Tibial nerve (tissue), 4 donors: ENCODE results near the gene SETD7. TPM values are rescaled to one million over a fixed set of nuclear protein-coding genes. Genes with fewer than 3 reads are reported as not detected.

Source experiments
- DNase-seq, 2 donors: peaks; one replicate each; pipeline ENCODE4 v3.0.0-alpha.2; 2019; ENCODE audit warnings: low spot score in 2 of 2
- H3K27ac ChIP-seq, 4 donors: fragments of 200-600 bp; sonication (generic) in 3 of 4; one replicate each; pipeline ENCODE4 v1.5.1; 2017 to 2019; ENCODE audit warnings: mild to moderate bottlenecking in 1 of 4
- H3K27me3 ChIP-seq, 2 donors: fragments of 200-600 bp; sonication (generic) in 1 of 2; one replicate each; pipeline versions ENCODE4 v1.5.1 to v1.6.0; 2017 to 2019
- H3K36me3 ChIP-seq, 3 donors: fragments of 200-600 bp; sonication (generic); one replicate each; pipeline ENCODE4 v1.5.1; 2018 to 2019
- H3K4me1 ChIP-seq, 4 donors: fragments of 200-600 bp; sonication (generic) in 3 of 4; one replicate each; pipeline ENCODE4 v1.5.1; 2017 to 2019
- H3K4me3 ChIP-seq, 4 donors: fragments of 200-600 bp; sonication (generic) in 3 of 4; one replicate each; pipeline ENCODE4 v1.5.1; 2017 to 2019; ENCODE audit warnings: mild to moderate bottlenecking in 1 of 4, moderate library complexity in 1 of 4
- H3K9me3 ChIP-seq, 4 donors: fragments of 200-600 bp; sonication (generic) in 3 of 4; one replicate each; pipeline ENCODE4 v1.5.1; 2017 to 2019
- CTCF ChIP-seq, 5 experiments: fragments of 200-600 bp in 3 of 5; fragments of 450-650 bp in 2 of 5; sonication (generic) in 3 of 5; IDR thresholded peaks; one replicate each; pipeline ENCODE4 v1.5.1; 2016 to 2019; ENCODE audit warnings: antibody characterized with exemption in 5 of 5, mild to moderate bottlenecking in 3 of 5, moderate library complexity in 2 of 5
- EP300 ChIP-seq, 2 donors: sonication (generic); formaldehyde crosslinking; IDR thresholded peaks; one replicate each; pipeline ENCODE4 v1.6.1; 2017; ENCODE audit warnings: antibody characterized with exemption in 2 of 2, mild to moderate bottlenecking in 1 of 2
- POLR2A ChIP-seq, 2 donors: fragments of 450-650 bp; IDR thresholded peaks; one replicate each; pipeline ENCODE4 v1.6.1; 2017; ENCODE audit warnings: antibody characterized with exemption in 2 of 2, mild to moderate bottlenecking in 2 of 2, moderate library complexity in 2 of 2
- WGBS, 2 donors: methylation state at CpG; one replicate each; pipeline ENCODE4 v1.1.5; 2018; 5-methylcytosine and 5-hydroxymethylcytosine counted together
- total RNA-seq, 4 donors: library from RNA; depleted of rRNA; stranded (reverse); fragments of >200 nt; gene quantifications; one replicate each; pipeline ENCODE4 v1.1.0, GENCODE V29; 2016

Gene SETD7
- total RNA-seq, 4 donors from 2014 or later, result 49.2 to 81.4 (median 65.7) TPM

- Histone ChIP-seq H3K4me3 (no peak overlapping the region), H3K4me1 (peaks cover 0 to 15% (median 5%) of the 10 kb centered on the region in 4 donors), H3K36me3 (peaks cover 0 to 35% (median 0%) of the 10 kb centered on the region in 3 donors), H3K9me3 (no peaks in the 10 kb centered on the region), H3K27ac (no peak overlapping the region), H3K27me3 (no peaks in the 10 kb centered on the region)
- DNase-seq, result no peak
- TF ChIP-seq EP300 (IDR thresholded peaks at IDR 0.05) (no peak), POLR2A (IDR thresholded peaks at IDR 0.05) (no peak), CTCF (IDR thresholded peaks at IDR 0.05) (no peak)
These were observed 52.3 kb downstream of the SETD7 start for GRCh38 chr4:139503622-139504166.

GRCh38 chr4:139501927-139502899 lies 53.8 kb downstream of the SETD7 start:
- Histone ChIP-seq H3K36me3 (peaks cover 0 to 23% (median 0%) of the 10 kb centered on the region in 3 donors), H3K9me3 (no peaks in the 10 kb centered on the region), H3K4me3 (no peak overlapping the region), H3K27ac (peak overlapping the region in 2 of 4 donors; percentile 1 to 74), H3K4me1 (peaks cover 0 to 28% (median 5%) of the 10 kb centered on the region in 4 donors), H3K27me3 (no peaks in the 10 kb centered on the region)
- TF ChIP-seq CTCF (IDR thresholded peaks at IDR 0.05), result no peak
- no peak for TF ChIP-seq EP300 (IDR thresholded peaks at IDR 0.05)
- DNase-seq, result no peak
- WGBS, 2 donors, result 54 to 59% methylated on average over 13 of the region's 13 CpGs

GRCh38 chr4:139501527-139501926 lies 54.5 kb downstream of the SETD7 start:
- no peaks in the 10 kb centered on the region for H3K27me3 ChIP-seq
- peak overlapping the region in 2 of 4 donors; percentile 1 to 74 for H3K27ac ChIP-seq
- peaks cover 0 to 28% (median 5%) of the 10 kb centered on the region in 4 donors for H3K4me1 ChIP-seq
- H3K9me3 ChIP-seq, result no peaks in the 10 kb centered on the region
- WGBS, 2 donors, result 71 to 73% methylated on average over 6 of the region's 6 CpGs
- no peak overlapping the region for H3K4me3 ChIP-seq
- no peak for DNase-seq
- no peak for TF ChIP-seq POLR2A (IDR thresholded peaks at IDR 0.05)
- no peak for TF ChIP-seq CTCF (IDR thresholded peaks at IDR 0.05)
- no peak for TF ChIP-seq EP300 (IDR thresholded peaks at IDR 0.05)
- peaks cover 0 to 16% (median 0%) of the 10 kb centered on the region in 3 donors for H3K36me3 ChIP-seq

- WGBS, 2 donors, result 17 to 31% methylated on average over 3 of the region's 3 CpGs
- TF ChIP-seq EP300 (IDR thresholded peaks at IDR 0.05) (no peak), CTCF (IDR thresholded peaks at IDR 0.05) (no peak), POLR2A (IDR thresholded peaks at IDR 0.05) (no peak)
These were observed 54.9 kb downstream of the SETD7 start for GRCh38 chr4:139501117-139501516.

GRCh38 chr4:139499186-139499585 lies 56.8 kb downstream of the SETD7 start:
- no peak overlapping the region for H3K4me3 ChIP-seq
- peaks cover 0 to 6% (median 0%) of the 10 kb centered on the region in 3 donors for H3K36me3 ChIP-seq
- no peaks in the 10 kb centered on the region for H3K27me3 ChIP-seq
- 73 to 84% methylated on average over 4 of the region's 4 CpGs for WGBS, 2 donors
- no peak for DNase-seq
- no peak overlapping the region for H3K27ac ChIP-seq
- H3K4me1 ChIP-seq, result peaks cover 0 to 28% (median 5%) of the 10 kb centered on the region in 4 donors
- H3K9me3 ChIP-seq, result no peaks in the 10 kb centered on the region
- TF ChIP-seq POLR2A (IDR thresholded peaks at IDR 0.05) (no peak), EP300 (IDR thresholded peaks at IDR 0.05) (no peak), CTCF (IDR thresholded peaks at IDR 0.05) (no peak)

More at GRCh38 chr4:139501117-139501516, 54.9 kb downstream of the SETD7 start:
- DNase-seq, result no peak
- H3K4me1 ChIP-seq, result peaks cover 0 to 28% (median 5%) of the 10 kb centered on the region in 4 donors
- H3K9me3 ChIP-seq, result no peaks in the 10 kb centered on the region
- peaks cover 0 to 16% (median 0%) of the 10 kb centered on the region in 3 donors for H3K36me3 ChIP-seq
- no peaks in the 10 kb centered on the region for H3K27me3 ChIP-seq
- no peak overlapping the region for H3K4me3 ChIP-seq
- peak overlapping the region in 1 of 4 donors; percentile 74 for H3K27ac ChIP-seq
